WTC11 (cell line): ENCODE results near the gene PCGF1.

Experiments used
- CREB1 ChIP-seq: sonication (generic); formaldehyde crosslinking; IDR thresholded peaks from 2 replicates; pipeline ENCODE4 v1.8.0; 2023; ENCODE audit warnings: mild to moderate bottlenecking, missing genetic modification reagents
- FOXK1 ChIP-seq: sonication (generic); formaldehyde crosslinking; IDR thresholded peaks from 2 replicates; pipeline ENCODE4 v1.8.0; 2022; ENCODE audit warnings: mild to moderate bottlenecking, moderate library complexity, missing genetic modification reagents
- NR1H2 ChIP-seq: sonication (generic); formaldehyde crosslinking; IDR thresholded peaks from 2 replicates; pipeline ENCODE4 v1.9.0; 2021; ENCODE audit warnings: mild to moderate bottlenecking, moderate library complexity, missing genetic modification reagents
- TF ChIP-seq, protein P1 (sequence below): fragments of 200-600 bp; IDR thresholded peaks from 2 replicates; pipeline ENCODE4 v1.8.0; 2022; ENCODE audit warnings: antibody characterized with exemption
- TF ChIP-seq, protein P2 (sequence below): sonication (generic); formaldehyde crosslinking; IDR thresholded peaks from 2 replicates; pipeline ENCODE4 v1.8.0; 2022; ENCODE audit warnings: missing genetic modification reagents
- TF ChIP-seq, protein P3 (sequence below): sonication (generic); formaldehyde crosslinking; IDR thresholded peaks from 2 replicates; pipeline ENCODE4 v1.8.1; 2023; ENCODE audit warnings: mild to moderate bottlenecking, missing genetic modification reagents
- TF ChIP-seq, protein P4 (sequence below): sonication (generic); formaldehyde crosslinking; IDR thresholded peaks from 2 replicates; pipeline ENCODE4 v1.8.1; 2023; ENCODE audit warnings: mild to moderate bottlenecking, missing genetic modification reagents, moderate library complexity

DNA sequence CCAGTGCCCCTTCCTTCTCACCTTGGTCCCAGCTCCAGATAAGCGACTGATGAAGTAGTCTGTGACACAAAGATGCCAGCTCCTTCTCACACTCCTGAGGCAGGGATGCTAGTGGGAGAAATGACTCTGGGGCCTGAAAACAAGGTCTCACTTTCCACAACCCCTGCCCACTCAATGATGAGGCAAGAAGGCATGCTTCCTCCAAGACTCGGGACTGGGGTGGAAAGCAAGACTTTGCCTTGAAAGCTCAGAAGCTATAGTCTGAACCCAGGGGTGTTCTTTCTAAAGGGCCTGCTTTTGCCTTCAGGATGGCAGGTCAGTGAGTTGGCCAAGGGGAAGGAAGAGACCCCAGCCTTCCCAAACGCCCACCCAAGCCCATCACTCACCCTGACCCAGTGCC is 26.1 kb downstream of the PCGF1 start:
- TF ChIP-seq, protein P1, sequence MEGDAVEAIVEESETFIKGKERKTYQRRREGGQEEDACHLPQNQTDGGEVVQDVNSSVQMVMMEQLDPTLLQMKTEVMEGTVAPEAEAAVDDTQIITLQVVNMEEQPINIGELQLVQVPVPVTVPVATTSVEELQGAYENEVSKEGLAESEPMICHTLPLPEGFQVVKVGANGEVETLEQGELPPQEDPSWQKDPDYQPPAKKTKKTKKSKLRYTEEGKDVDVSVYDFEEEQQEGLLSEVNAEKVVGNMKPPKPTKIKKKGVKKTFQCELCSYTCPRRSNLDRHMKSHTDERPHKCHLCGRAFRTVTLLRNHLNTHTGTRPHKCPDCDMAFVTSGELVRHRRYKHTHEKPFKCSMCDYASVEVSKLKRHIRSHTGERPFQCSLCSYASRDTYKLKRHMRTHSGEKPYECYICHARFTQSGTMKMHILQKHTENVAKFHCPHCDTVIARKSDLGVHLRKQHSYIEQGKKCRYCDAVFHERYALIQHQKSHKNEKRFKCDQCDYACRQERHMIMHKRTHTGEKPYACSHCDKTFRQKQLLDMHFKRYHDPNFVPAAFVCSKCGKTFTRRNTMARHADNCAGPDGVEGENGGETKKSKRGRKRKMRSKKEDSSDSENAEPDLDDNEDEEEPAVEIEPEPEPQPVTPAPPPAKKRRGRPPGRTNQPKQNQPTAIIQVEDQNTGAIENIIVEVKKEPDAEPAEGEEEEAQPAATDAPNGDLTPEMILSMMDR: no peak
- TF ChIP-seq FOXK1 (CRISPR knock-in tag) (no peak), CREB1 (CRISPR knock-in tag) (no peak), NR1H2 (CRISPR knock-in tag) (no peak)
- TF ChIP-seq, protein P2, sequence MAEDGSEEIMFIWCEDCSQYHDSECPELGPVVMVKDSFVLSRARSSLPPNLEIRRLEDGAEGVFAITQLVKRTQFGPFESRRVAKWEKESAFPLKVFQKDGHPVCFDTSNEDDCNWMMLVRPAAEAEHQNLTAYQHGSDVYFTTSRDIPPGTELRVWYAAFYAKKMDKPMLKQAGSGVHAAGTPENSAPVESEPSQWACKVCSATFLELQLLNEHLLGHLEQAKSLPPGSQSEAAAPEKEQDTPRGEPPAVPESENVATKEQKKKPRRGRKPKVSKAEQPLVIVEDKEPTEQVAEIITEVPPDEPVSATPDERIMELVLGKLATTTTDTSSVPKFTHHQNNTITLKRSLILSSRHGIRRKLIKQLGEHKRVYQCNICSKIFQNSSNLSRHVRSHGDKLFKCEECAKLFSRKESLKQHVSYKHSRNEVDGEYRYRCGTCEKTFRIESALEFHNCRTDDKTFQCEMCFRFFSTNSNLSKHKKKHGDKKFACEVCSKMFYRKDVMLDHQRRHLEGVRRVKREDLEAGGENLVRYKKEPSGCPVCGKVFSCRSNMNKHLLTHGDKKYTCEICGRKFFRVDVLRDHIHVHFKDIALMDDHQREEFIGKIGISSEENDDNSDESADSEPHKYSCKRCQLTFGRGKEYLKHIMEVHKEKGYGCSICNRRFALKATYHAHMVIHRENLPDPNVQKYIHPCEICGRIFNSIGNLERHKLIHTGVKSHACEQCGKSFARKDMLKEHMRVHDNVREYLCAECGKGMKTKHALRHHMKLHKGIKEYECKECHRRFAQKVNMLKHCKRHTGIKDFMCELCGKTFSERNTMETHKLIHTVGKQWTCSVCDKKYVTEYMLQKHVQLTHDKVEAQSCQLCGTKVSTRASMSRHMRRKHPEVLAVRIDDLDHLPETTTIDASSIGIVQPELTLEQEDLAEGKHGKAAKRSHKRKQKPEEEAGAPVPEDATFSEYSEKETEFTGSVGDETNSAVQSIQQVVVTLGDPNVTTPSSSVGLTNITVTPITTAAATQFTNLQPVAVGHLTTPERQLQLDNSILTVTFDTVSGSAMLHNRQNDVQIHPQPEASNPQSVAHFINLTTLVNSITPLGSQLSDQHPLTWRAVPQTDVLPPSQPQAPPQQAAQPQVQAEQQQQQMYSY: no peak
- TF ChIP-seq, protein P3, sequence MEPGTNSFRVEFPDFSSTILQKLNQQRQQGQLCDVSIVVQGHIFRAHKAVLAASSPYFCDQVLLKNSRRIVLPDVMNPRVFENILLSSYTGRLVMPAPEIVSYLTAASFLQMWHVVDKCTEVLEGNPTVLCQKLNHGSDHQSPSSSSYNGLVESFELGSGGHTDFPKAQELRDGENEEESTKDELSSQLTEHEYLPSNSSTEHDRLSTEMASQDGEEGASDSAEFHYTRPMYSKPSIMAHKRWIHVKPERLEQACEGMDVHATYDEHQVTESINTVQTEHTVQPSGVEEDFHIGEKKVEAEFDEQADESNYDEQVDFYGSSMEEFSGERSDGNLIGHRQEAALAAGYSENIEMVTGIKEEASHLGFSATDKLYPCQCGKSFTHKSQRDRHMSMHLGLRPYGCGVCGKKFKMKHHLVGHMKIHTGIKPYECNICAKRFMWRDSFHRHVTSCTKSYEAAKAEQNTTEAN (CRISPR knock-in tag): no peak
- TF ChIP-seq, protein P4, sequence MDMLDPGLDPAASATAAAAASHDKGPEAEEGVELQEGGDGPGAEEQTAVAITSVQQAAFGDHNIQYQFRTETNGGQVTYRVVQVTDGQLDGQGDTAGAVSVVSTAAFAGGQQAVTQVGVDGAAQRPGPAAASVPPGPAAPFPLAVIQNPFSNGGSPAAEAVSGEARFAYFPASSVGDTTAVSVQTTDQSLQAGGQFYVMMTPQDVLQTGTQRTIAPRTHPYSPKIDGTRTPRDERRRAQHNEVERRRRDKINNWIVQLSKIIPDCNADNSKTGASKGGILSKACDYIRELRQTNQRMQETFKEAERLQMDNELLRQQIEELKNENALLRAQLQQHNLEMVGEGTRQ: no peak
